Peyer's patch (tissue), 4 donors: ENCODE measurements around the gene SCN1B. TPM values are rescaled to one million over a fixed set of nuclear protein-coding genes. Genes with fewer than 3 reads are reported as not detected.
"Not testable (repeated sequence)": the region's sequence is repeated elsewhere in the genome, so short reads cannot be mapped to it uniquely, and the experiment has no call there.

Source experiments
- DNase-seq, 3 donors: peaks; one replicate each; pipeline ENCODE4 v3.0.0-alpha.2; 2017 to 2019
- H3K27ac ChIP-seq, 4 donors: fragments of 200-600 bp; sonication (generic); one replicate each; pipeline ENCODE4 v1.5.1; 2016 to 2019
- H3K27me3 ChIP-seq, 2 donors: fragments of 200-600 bp; sonication (generic); one replicate each; pipeline ENCODE4 v1.5.1; 2019
- H3K36me3 ChIP-seq, 3 donors: fragments of 200-600 bp; sonication (generic); one replicate each; pipeline ENCODE4 v1.5.1; 2016 to 2019
- H3K4me1 ChIP-seq, 4 donors: fragments of 200-600 bp; sonication (generic); one replicate each; pipeline ENCODE4 v1.5.1; 2016 to 2019
- H3K4me3 ChIP-seq, 4 donors: fragments of 200-600 bp; sonication (generic); 1 replicate in 3 of 4; 2 replicates in 1 of 4; pipeline ENCODE4 v1.5.1; 2016 to 2019; ENCODE audit warnings: mild to moderate bottlenecking in 1 of 4
- H3K9me3 ChIP-seq, 4 donors: fragments of 200-600 bp; sonication (generic); one replicate each; pipeline ENCODE4 v1.5.1; 2016 to 2019; ENCODE audit warnings: mild to moderate bottlenecking in 1 of 4
- POLR2A ChIP-seq, 2 donors: fragments of 450-650 bp; IDR thresholded peaks; one replicate each; pipeline ENCODE4 v1.5.1; 2017; ENCODE audit warnings: antibody characterized with exemption in 2 of 2, mild to moderate bottlenecking in 2 of 2, moderate library complexity in 2 of 2
- total RNA-seq, 4 donors: library from RNA; depleted of rRNA; stranded (reverse); fragments of >200 nt; gene quantifications; one replicate each; pipeline ENCODE4 v1.1.0, GENCODE V29; 2016
- TF ChIP-seq, protein P1 (sequence below), 6 experiments: fragments of 450-650 bp in 4 of 6; fragments of 200-600 bp in 2 of 6; sonication (generic) in 1 of 6; IDR thresholded peaks; one replicate each; pipeline ENCODE4 v1.5.1; 2017 to 2019; ENCODE audit warnings: antibody characterized with exemption in 6 of 6, mild to moderate bottlenecking in 3 of 6, moderate library complexity in 1 of 6

The SCN1B gene
- total RNA-seq, 4 donors from 2014 or later = 2.8 to 9.1 (median 5.1) TPM

DNA sequence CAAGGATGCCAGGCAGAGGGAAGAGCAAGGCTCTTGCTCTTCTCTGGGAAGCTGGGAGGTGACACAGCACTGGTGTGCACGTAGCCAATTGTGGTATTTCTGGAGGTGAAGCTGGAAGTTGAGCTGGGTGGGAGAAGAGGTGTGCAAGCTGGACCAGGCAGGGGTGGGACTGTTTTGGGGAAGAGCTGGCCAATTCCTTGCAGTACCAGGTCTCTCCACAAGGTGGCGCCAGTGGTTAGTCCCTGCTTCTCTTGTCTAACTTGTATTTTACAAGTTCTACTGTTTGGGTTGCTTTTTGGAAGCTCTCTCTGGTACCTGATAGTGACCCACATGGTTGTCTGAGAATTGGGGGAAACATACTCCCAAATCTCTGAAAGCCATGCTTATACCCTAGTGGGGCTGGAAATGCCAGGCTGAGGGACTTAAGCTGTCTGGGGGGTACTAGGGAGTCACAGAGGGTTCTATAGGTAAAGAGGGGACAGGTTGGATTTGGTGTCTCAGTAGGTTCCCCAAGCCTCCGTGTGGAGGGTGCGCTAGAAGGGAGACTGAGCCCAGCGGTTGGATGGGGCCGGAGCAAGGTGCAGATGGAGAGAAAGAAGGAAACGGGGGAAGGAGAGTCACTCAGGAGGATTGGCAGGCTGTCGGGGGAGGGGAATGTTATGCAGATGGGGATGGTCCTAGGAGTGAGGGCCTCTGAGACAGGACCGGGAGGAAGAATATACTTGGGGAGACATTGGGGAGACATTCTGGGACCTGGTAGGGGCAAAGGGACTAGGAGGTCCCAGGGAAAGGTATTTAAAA, 14.2 kb downstream of the SCN1B start:
- Histone ChIP-seq H3K27ac (no peak overlapping the region), H3K4me1 (peaks cover 0 to 30% (median 18%) of the 10 kb centered on the region in 4 donors), H3K27me3 (peaks cover 0 to 6% of the 10 kb centered on the region in 2 donors), H3K4me3 (no peak overlapping the region), H3K9me3 (no peaks in the 10 kb centered on the region), H3K36me3 (no peaks in the 10 kb centered on the region)
- TF ChIP-seq, protein P1, sequence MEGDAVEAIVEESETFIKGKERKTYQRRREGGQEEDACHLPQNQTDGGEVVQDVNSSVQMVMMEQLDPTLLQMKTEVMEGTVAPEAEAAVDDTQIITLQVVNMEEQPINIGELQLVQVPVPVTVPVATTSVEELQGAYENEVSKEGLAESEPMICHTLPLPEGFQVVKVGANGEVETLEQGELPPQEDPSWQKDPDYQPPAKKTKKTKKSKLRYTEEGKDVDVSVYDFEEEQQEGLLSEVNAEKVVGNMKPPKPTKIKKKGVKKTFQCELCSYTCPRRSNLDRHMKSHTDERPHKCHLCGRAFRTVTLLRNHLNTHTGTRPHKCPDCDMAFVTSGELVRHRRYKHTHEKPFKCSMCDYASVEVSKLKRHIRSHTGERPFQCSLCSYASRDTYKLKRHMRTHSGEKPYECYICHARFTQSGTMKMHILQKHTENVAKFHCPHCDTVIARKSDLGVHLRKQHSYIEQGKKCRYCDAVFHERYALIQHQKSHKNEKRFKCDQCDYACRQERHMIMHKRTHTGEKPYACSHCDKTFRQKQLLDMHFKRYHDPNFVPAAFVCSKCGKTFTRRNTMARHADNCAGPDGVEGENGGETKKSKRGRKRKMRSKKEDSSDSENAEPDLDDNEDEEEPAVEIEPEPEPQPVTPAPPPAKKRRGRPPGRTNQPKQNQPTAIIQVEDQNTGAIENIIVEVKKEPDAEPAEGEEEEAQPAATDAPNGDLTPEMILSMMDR (IDR thresholded peaks at IDR 0.05) = peak; percentile 80 to 90 (median 83)
- TF ChIP-seq POLR2A (IDR thresholded peaks at IDR 0.05) = no peak
- DNase-seq = peak in 2 of 3 donors; percentile 22 to 69

DNA sequence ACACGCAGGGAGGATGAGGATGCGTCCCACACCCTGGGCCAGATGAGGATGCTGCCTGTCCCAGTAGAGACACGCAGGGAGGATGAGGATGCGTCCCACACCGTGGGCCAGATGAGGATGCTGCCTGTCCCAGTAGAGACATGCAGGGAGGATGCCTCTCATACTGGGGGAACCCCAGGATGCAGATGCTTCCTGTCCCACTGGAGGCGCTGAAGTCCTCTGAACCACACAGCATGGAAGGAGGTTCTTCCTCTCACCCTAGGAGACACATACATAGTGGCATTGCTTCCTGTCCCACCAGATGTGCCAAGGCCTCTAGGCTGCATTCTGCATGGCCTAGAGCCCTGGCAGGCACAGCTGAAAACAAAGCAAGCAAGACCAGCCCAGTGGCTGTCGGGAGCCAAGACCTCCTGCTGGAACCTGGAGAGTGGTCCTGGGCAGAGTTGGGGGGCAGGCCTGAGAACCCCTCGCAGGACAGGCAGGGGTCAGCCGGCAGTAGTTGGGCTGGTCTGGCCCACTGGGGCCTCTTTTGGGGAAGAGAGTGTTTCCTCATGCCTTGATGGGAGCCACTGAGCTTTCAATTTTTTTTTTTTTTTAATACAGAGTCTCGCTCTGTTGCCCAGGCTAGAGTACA, 15.5 kb downstream of the SCN1B start:
- Histone ChIP-seq H3K4me3 (no peak overlapping the region), H3K4me1 (peaks cover 0 to 18% (median 10%) of the 10 kb centered on the region in 4 donors), H3K9me3 (no peaks in the 10 kb centered on the region), H3K27me3 (no peaks in the 10 kb centered on the region), H3K36me3 (no peaks in the 10 kb centered on the region), H3K27ac (no peak overlapping the region)
- peak in 1 of 3 donors; percentile 30 for DNase-seq
- TF ChIP-seq, protein P1 (IDR thresholded peaks at IDR 0.05) = peak in 2 of 6 experiments; percentile 13 to 21
- no peak for TF ChIP-seq POLR2A (IDR thresholded peaks at IDR 0.05)

DNA sequence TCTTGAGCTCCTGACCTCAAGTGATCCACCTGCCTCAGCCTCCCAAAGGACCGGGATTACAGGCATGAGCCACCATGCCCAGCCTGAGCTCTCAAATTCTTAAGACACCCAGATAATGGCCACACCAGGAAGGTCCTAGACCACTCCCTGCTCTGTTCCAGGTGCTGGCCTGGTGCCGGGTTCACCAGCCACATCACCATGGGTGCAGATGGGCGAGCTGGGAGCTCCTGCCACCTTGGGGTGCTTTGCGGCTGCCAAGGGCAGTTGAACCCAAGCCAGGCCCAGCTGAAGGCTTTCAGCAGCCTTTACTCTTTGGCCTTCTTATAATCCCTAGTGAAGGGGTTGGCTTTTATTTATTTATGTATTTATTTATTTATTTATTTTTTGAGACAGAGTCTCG, 16.2 kb downstream of the SCN1B start:
- no peak for DNase-seq
- Histone ChIP-seq H3K4me3 (no peak overlapping the region), H3K4me1 (peaks cover 0 to 11% (median 3%) of the 10 kb centered on the region in 4 donors), H3K36me3 (no peaks in the 10 kb centered on the region), H3K27ac (no peak overlapping the region), H3K27me3 (no peaks in the 10 kb centered on the region), H3K9me3 (no peaks in the 10 kb centered on the region)
- no peak for TF ChIP-seq POLR2A (IDR thresholded peaks at IDR 0.05)
- TF ChIP-seq, protein P1 (IDR thresholded peaks at IDR 0.05) = no peak

DNA sequence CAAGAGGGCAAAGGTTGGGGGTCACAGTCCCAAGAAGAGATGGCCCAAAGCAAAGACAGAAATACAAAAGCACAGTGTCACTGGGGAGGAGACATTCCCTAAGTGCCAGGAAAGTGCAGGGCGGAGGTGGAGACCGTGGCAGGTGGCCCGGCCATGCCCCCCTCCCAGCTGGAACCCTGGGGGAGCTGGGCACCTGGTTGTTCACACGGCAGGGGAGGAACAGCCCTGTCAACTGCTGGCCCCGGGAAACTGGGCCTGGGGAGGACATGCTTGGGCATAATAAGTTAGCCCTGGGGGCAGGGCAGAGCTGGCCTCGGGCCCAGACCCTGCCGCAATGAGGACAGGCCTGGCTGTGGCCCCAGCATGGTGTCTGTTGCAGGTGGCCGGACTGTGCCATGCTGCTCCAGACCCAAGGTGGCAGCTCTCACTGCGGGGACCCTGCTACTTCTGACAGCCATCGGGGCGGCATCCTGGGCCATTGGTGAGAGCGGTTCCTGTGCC, 18.7 kb downstream of the SCN1B start:
- no peak for DNase-seq
- Histone ChIP-seq H3K27ac (no peak overlapping the region), H3K36me3 (no peaks in the 10 kb centered on the region), H3K4me3 (no peak overlapping the region), H3K4me1 (no peaks in the 10 kb centered on the region), H3K27me3 (no peaks in the 10 kb centered on the region), H3K9me3 (no peaks in the 10 kb centered on the region)
- TF ChIP-seq POLR2A (IDR thresholded peaks at IDR 0.05) = no peak
- TF ChIP-seq, protein P1 (IDR thresholded peaks at IDR 0.05) = no peak

DNA sequence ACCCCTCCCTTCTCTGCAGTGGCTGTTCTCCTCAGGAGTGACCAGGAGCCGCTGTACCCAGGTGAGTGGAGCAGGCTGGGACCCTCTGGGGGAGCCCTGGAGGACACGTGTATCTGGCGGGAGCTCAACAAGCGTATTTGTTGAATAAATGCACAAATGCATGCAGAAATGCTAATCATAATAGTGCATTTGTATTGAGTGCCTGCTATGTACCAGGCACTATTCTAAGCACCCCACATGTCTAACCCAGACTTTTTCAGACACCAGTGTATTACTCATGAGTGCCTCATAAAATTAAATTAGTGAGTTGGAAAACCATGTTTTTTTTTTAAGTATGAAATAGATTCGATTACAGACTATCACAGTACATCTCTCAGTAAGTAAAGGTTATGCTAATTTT, 19.2 kb downstream of the SCN1B start:
- Histone ChIP-seq H3K4me1 (no peaks in the 10 kb centered on the region), H3K4me3 (no peak overlapping the region), H3K9me3 (no peaks in the 10 kb centered on the region), H3K27ac (no peak overlapping the region), H3K36me3 (no peaks in the 10 kb centered on the region), H3K27me3 (no peaks in the 10 kb centered on the region)
- no peak for TF ChIP-seq POLR2A (IDR thresholded peaks at IDR 0.05)
- TF ChIP-seq, protein P1 (IDR thresholded peaks at IDR 0.05) = no peak
- DNase-seq = no peak

DNA sequence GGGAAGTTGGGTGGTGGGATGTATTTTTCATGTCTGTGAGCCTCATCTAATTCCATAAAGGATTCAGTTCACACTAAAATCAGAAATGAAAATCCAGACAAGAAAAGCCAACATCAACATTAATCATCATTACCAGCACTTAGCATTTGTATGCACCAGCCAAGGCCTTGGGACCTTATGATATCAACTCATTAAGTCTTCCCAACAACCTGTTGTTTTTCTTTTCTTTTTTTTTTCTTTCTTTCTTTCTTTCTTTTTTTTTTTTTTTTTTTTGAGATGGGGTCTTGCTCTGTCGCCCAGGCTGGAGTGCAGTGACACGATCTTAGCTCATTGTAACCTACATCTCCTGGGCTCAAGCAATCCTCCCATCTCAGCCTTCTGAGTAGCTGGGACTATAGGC, 20.4 kb downstream of the SCN1B start:
- H3K9me3 ChIP-seq, H3K36me3 ChIP-seq, DNase-seq, H3K27me3 ChIP-seq, H3K4me3 ChIP-seq, H3K4me1 ChIP-seq, H3K27ac ChIP-seq: not testable (repeated sequence)

DNA sequence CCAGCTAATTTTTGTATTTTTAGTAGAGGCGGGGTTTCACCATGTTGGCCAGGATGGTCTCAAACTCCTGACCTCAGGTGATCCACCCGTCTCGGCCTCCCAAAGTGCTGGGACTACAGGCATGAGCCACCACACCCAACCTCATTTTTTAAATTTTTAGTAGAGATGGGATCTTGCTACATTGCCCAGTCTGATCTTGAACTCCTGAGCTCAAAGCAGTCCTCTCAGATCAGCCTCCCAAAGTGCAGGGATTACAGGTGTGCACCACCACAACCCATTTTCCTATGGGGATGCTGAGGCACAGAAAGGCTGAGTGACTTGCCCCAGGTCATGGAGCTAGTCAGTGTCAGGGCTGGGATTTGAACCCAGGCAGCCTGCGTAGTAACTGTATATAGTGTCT, 21.0 kb downstream of the SCN1B start:
- not testable (repeated sequence) for H3K4me1 ChIP-seq, DNase-seq, H3K9me3 ChIP-seq, H3K4me3 ChIP-seq, H3K36me3 ChIP-seq, H3K27me3 ChIP-seq, H3K27ac ChIP-seq
